ENCODE results near the gene SESTD1.

The SESTD1 gene

GRCh38 chr2:179170901-179171300, 93.7 kb downstream of the SESTD1 start:
- Histone ChIP-seq H3K4me3 (ENCODE audit: low read depth, low read length) (no peak overlapping the region), H3K9me3 (ENCODE audit: severe bottlenecking) (no peaks in the 10 kb centered on the region), H3K36me3 (peaks cover 5% of the 10 kb centered on the region; the same call in 1 of the 2 replicates), H3K27me3 (ENCODE audit: insufficient read depth, low read depth, severe bottlenecking) (no peaks in the 10 kb centered on the region), H3K27ac (no peak overlapping the region)
- DNase-seq: no peak
- no peak for TF ChIP-seq CTCF (IDR thresholded peaks at IDR 0.05; ENCODE audit: low read depth, low read length)

GRCh38 chr2:179165356-179166000, 99.2 kb downstream of the SESTD1 start:
- Histone ChIP-seq H3K9me3 (ENCODE audit: severe bottlenecking) (no peaks in the 10 kb centered on the region), H3K27ac (no peak overlapping the region), H3K27me3 (ENCODE audit: insufficient read depth, low read depth, severe bottlenecking) (no peaks in the 10 kb centered on the region), H3K36me3 (peaks cover 4% of the 10 kb centered on the region), H3K4me3 (ENCODE audit: low read depth, low read length) (no peak overlapping the region)
- no peak for TF ChIP-seq CTCF (IDR thresholded peaks at IDR 0.05; ENCODE audit: low read depth, low read length)
- no peak for DNase-seq

- H3K4me3 ChIP-seq (ENCODE audit: low read depth, low read length): no peak overlapping the region
- H3K9me3 ChIP-seq (ENCODE audit: severe bottlenecking): no peaks in the 10 kb centered on the region
- no peak for DNase-seq
- H3K27ac ChIP-seq: no peak overlapping the region
- H3K27me3 ChIP-seq (ENCODE audit: insufficient read depth, low read depth, severe bottlenecking): no peaks in the 10 kb centered on the region
- no peak for TF ChIP-seq CTCF (IDR thresholded peaks at IDR 0.05; ENCODE audit: low read depth, low read length)
- peaks cover 25% of the 10 kb centered on the region for H3K36me3 ChIP-seq
Observed at GRCh38 chr2:179141206-179141605, 123.4 kb downstream of the SESTD1 start.

- no peak overlapping the region for H3K4me3 ChIP-seq (ENCODE audit: low read depth, low read length)
- H3K9me3 ChIP-seq (ENCODE audit: severe bottlenecking): no peaks in the 10 kb centered on the region
- TF ChIP-seq CTCF (IDR thresholded peaks at IDR 0.05; ENCODE audit: low read depth, low read length): no peak
- no peak for DNase-seq
- peaks cover 25% of the 10 kb centered on the region for H3K36me3 ChIP-seq
- H3K27ac ChIP-seq: no peak overlapping the region
- H3K27me3 ChIP-seq (ENCODE audit: insufficient read depth, low read depth, severe bottlenecking): no peaks in the 10 kb centered on the region
Observed at GRCh38 chr2:179140571-179140970, 124.1 kb downstream of the SESTD1 start.

- Histone ChIP-seq H3K27ac (no peak overlapping the region), H3K27me3 (ENCODE audit: insufficient read depth, low read depth, severe bottlenecking) (no peaks in the 10 kb centered on the region), H3K9me3 (ENCODE audit: severe bottlenecking) (no peaks in the 10 kb centered on the region), H3K36me3 (peaks cover 25% of the 10 kb centered on the region), H3K4me3 (ENCODE audit: low read depth, low read length) (no peak overlapping the region)
- DNase-seq: no peak
- no peak for TF ChIP-seq CTCF (IDR thresholded peaks at IDR 0.05; ENCODE audit: low read depth, low read length)
Observed at GRCh38 chr2:179139506-179139905, 125.1 kb downstream of the SESTD1 start.

GRCh38 chr2:179137200-179137759, 127.4 kb downstream of the SESTD1 start:
- H3K27ac ChIP-seq: no peak overlapping the region
- H3K4me3 ChIP-seq (ENCODE audit: low read depth, low read length): no peak overlapping the region
- H3K36me3 ChIP-seq: peaks cover 16% of the 10 kb centered on the region
- no peaks in the 10 kb centered on the region for H3K27me3 ChIP-seq (ENCODE audit: insufficient read depth, low read depth, severe bottlenecking)
- TF ChIP-seq CTCF (IDR thresholded peaks at IDR 0.05; ENCODE audit: low read depth, low read length): no peak
- DNase-seq: no peak
- H3K9me3 ChIP-seq (ENCODE audit: severe bottlenecking): no peaks in the 10 kb centered on the region

Measured in WERI-Rb-1 (cell line).